ENCODE measurements around the gene BIN1.

BIN1 gene

DNA sequence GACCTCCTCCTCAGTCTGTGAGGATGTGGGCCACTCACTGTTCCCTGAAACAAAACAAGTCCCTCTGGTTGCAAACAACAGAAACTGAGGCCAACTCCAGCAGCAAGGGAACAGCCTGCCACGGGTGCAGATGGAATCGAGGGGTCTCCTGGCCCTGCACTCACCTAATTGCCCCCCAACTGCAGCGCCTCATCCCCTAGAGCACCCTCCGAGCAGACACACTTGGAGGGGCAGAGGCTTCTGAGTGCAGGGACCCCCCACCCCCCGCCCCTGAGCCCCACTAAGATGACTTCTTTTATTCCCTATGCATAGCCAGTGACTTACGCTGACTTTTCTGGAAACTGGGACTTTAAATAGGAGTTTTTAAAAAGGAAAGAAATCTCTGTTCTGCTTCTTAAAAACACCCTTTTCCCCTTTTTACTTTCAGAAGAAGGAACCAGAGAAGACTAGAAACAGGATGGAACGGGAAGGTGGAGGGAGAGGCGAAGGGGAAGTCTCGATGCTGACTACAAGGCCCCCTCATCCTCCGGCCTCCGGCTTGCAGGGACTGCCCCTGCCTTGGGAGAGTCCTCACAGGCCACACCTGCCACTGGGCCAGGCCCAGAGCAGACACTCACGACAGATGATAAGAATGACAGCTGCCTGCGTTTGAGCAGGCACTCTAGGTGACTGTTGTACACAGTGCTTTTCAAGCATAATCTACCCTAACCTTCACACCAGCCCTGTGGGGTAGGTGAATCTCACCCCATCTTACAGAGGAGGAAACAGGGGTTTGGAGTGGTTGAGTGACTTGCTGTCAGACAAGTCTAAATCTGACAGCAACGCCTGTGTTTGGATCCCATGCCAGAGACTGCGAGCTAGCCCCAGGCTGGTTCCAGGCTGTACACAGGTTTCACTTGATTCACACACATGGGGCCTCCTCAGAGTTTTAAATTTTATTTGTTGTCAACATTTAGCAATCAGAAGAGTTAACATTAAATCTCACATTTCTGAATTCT is 28.2 kb upstream of the BIN1 start:
- no peak overlapping the region for H3K4me3 ChIP-seq (ENCODE audit: control insufficient read depth, low read depth, low read length)
- TF ChIP-seq, protein P1, sequence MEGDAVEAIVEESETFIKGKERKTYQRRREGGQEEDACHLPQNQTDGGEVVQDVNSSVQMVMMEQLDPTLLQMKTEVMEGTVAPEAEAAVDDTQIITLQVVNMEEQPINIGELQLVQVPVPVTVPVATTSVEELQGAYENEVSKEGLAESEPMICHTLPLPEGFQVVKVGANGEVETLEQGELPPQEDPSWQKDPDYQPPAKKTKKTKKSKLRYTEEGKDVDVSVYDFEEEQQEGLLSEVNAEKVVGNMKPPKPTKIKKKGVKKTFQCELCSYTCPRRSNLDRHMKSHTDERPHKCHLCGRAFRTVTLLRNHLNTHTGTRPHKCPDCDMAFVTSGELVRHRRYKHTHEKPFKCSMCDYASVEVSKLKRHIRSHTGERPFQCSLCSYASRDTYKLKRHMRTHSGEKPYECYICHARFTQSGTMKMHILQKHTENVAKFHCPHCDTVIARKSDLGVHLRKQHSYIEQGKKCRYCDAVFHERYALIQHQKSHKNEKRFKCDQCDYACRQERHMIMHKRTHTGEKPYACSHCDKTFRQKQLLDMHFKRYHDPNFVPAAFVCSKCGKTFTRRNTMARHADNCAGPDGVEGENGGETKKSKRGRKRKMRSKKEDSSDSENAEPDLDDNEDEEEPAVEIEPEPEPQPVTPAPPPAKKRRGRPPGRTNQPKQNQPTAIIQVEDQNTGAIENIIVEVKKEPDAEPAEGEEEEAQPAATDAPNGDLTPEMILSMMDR (IDR thresholded peaks at IDR 0.05; ENCODE audit: control insufficient read depth, insufficient read depth, low read depth, low read length, missing control alignments): no peak
- no peak for DNase-seq (ENCODE audit: low read depth)

DNA sequence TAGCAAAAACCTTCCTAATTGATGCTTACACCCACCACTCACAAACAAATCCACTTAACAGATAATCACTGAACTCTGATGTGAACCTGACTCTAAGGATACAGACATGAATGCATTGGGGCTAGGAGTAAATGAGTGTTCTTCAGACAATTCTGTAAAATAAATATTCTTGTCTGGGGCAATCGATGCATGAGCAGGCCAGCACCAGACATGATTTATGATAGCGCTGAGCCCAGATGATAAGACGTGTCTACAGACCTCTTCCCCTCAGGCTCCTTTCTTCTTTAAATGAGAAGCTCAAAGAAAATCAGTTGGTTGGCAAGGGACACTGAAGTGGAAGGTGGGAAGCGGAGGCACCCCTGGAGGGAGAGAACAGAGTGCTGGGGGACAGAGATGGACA is 27.3 kb upstream of the BIN1 start:
- no peak for DNase-seq (ENCODE audit: low read depth)
- no peak overlapping the region for H3K4me3 ChIP-seq (ENCODE audit: control insufficient read depth, low read depth, low read length)
- TF ChIP-seq, protein P1 (IDR thresholded peaks at IDR 0.05; ENCODE audit: control insufficient read depth, insufficient read depth, low read depth, low read length, missing control alignments): no peak

DNA sequence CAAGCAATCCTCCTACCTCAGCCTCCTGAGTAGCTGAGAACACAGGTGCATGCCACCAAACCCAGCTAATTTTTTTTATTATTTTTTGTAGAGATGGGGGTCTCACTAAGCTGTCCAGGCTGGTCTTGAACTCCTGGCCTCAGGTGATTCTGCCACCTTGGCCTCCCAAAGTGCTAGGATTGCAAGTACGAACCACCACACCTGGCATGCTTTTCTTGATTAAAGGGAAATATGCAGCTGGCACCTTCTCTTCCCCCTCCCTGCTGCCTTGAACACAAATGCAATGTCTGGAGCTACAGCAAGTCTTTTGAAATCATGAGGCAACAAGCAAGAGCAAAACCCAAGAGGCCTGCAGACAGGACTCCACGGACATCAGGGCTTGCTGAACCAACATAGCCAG is 26.8 kb upstream of the BIN1 start:
- DNase-seq (ENCODE audit: low read depth): no peak
- H3K4me3 ChIP-seq (ENCODE audit: control insufficient read depth, low read depth, low read length): no peak overlapping the region
- TF ChIP-seq, protein P1 (IDR thresholded peaks at IDR 0.05; ENCODE audit: control insufficient read depth, insufficient read depth, low read depth, low read length, missing control alignments): no peak

DNA sequence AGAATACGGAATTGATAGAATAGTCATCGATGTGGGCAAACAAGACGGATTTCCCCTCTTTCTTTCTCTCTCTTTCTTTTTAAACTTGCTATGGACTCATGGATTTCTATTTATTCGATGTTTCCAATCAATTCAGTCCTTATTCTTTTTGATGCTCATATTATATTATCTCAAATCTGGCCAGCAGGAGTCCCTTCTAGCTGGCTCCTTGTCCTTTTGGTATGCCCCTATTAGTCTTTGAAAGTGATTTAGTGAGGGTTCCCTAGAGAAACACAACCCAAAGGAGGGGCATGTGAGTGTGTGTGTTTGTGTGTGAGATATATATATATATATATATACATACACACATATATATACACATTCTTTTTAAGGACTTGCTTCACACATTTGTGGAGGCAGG is 23.5 kb upstream of the BIN1 start:
- no peak for DNase-seq (ENCODE audit: low read depth)
- TF ChIP-seq, protein P1 (IDR thresholded peaks at IDR 0.05; ENCODE audit: control insufficient read depth, insufficient read depth, low read depth, low read length, missing control alignments): no peak
- H3K4me3 ChIP-seq (ENCODE audit: control insufficient read depth, low read depth, low read length): no peak overlapping the region

DNA sequence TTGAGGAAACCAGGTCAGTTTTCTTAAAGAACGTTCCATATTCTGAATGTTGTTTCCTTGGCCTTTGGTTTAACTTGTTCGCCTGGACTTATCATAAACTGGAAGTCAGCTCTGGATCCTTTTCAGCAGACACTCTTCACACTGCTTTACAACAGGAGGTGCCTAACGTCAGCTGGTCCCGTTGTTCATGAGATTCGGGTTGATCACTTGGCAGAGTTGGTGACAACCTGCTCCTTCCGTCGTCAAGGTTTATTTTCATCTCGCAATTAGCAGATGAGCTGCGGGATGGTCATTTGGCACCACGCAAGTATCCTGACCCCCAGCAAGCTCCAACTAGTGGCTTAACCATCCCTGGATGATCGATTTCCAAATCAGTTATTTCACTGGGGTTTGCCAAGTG is 23.0 kb upstream of the BIN1 start:
- H3K4me3 ChIP-seq (ENCODE audit: control insufficient read depth, low read depth, low read length): no peak overlapping the region

DNA sequence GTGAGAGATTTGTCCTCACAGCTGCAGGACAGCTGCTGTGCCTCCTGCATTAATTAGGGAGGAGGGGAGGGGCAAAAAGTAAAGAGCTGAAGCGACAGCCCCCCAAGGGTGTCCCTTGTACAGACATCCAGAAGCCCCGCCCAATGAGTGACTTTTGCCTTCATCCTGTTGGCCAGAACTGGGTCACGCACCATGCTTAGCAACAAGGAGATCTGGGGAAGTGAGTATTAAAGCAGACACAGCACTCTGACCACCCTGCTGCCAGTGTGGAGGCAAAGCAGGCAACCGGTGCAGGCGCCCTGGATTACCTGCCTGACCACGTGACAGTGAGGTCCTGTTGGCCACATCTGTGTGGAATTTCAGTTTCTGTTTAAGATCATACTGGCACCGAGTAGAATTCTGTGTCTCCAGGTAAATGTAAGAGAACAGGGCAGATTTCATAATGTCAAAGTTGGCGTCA is 21.5 kb upstream of the BIN1 start:
- DNase-seq (ENCODE audit: low read depth): no peak
- TF ChIP-seq, protein P1 (IDR thresholded peaks at IDR 0.05; ENCODE audit: control insufficient read depth, insufficient read depth, low read depth, low read length, missing control alignments): no peak
- H3K4me3 ChIP-seq (ENCODE audit: control insufficient read depth, low read depth, low read length): no peak overlapping the region

More for the DNA sequence above, 23.0 kb upstream of the BIN1 start:
- TF ChIP-seq, protein P1 (IDR thresholded peaks at IDR 0.05; ENCODE audit: control insufficient read depth, insufficient read depth, low read depth, low read length, missing control alignments): no peak
- DNase-seq (ENCODE audit: low read depth): no peak
